Trophoblast cell (in vitro differentiated cells and primary cell): ENCODE measurements around the gene SPHKAP.

Experiments used
- DNase-seq, 2 donors: peaks; one replicate each; pipeline ENCODE4 v3.0.0-alpha.2; 2016
- H2AFZ ChIP-seq: 2 replicates; pipeline ENCODE4 v1.6.1; 2013; ENCODE audit warnings: low read length, moderate library complexity, mild to moderate bottlenecking; ENCODE audit not compliant: insufficient read depth, poor library complexity
- H2AK5ac ChIP-seq: 2 replicates; pipeline ENCODE4 v1.6.1; 2013; ENCODE audit warnings: mild to moderate bottlenecking, low read length
- H2BK120ac ChIP-seq: 2 replicates; pipeline ENCODE4 v1.6.1; 2013; ENCODE audit warnings: low read length, mild to moderate bottlenecking, moderate library complexity; ENCODE audit not compliant: insufficient read depth, poor library complexity
- H2BK12ac ChIP-seq: 2 replicates; pipeline ENCODE4 v1.6.1; 2013; ENCODE audit warnings: mild to moderate bottlenecking, low read length, moderate library complexity
- H2BK5ac ChIP-seq: 2 replicates; pipeline ENCODE4 v1.6.1; 2013; ENCODE audit warnings: low read length, low read depth, moderate library complexity, mild to moderate bottlenecking; ENCODE audit not compliant: poor library complexity
- H3K14ac ChIP-seq: 2 replicates; pipeline ENCODE4 v1.6.1; 2013; ENCODE audit warnings: mild to moderate bottlenecking, low read length
- H3K18ac ChIP-seq: 2 replicates; pipeline ENCODE4 v1.6.1; 2013; ENCODE audit warnings: mild to moderate bottlenecking, low read length
- H3K23ac ChIP-seq: 2 replicates; pipeline ENCODE4 v1.6.1; 2013; ENCODE audit warnings: low read length
- H3K27ac ChIP-seq: 2 replicates; pipeline ENCODE4 v1.5.1; 2013; ENCODE audit warnings: low read depth, mild to moderate bottlenecking, inconsistent platforms, low read length, moderate library complexity
- H3K27me3 ChIP-seq: 2 replicates; pipeline ENCODE4 v1.6.1; 2013; ENCODE audit warnings: inconsistent platforms, mild to moderate bottlenecking, low read length, moderate library complexity; ENCODE audit not compliant: insufficient read depth
- H3K36me3 ChIP-seq, 2 experiments: 1 replicate in 1 of 2; 2 replicates in 1 of 2; pipeline ENCODE4 v1.6.1; 2013; ENCODE audit warnings: low read length in 2 of 2, mild to moderate bottlenecking in 2 of 2, moderate library complexity in 1 of 2; ENCODE audit not compliant: insufficient read depth in 2 of 2, control insufficient read depth in 1 of 2
- H3K4ac ChIP-seq: 2 replicates; pipeline ENCODE4 v1.6.1; 2013; ENCODE audit warnings: low read depth, mild to moderate bottlenecking, low read length, moderate library complexity
- H3K4me1 ChIP-seq, 2 experiments: 1 replicate in 1 of 2; 2 replicates in 1 of 2; pipeline ENCODE4 v1.6.1; 2013; ENCODE audit warnings: low read length in 2 of 2, mild to moderate bottlenecking in 2 of 2, moderate library complexity in 1 of 2; ENCODE audit not compliant: insufficient read depth in 2 of 2, control insufficient read depth in 1 of 2
- H3K4me2 ChIP-seq: 2 replicates; pipeline ENCODE4 v1.6.1; 2013; ENCODE audit warnings: inconsistent platforms, mild to moderate bottlenecking, low read length, moderate library complexity
- H3K4me3 ChIP-seq: 2 replicates; pipeline ENCODE4 v1.5.1; 2013; ENCODE audit warnings: mild to moderate bottlenecking, low read depth, low read length, inconsistent platforms
- H3K79me1 ChIP-seq: one replicate; pipeline ENCODE4 v1.6.1; 2013; ENCODE audit warnings: low read length
- H3K79me2 ChIP-seq: 2 replicates; pipeline ENCODE4 v1.6.1; 2013; ENCODE audit warnings: low read length, mild to moderate bottlenecking; ENCODE audit not compliant: control insufficient read depth, insufficient read depth, poor library complexity
- H3K9ac ChIP-seq: 2 replicates; pipeline ENCODE4 v1.6.1; 2013; ENCODE audit warnings: mild to moderate bottlenecking, low read length
- H3K9me3 ChIP-seq: 2 replicates; pipeline ENCODE4 v1.6.1; 2013; ENCODE audit warnings: low read depth, mild to moderate bottlenecking, control low read depth, inconsistent platforms, low read length; ENCODE audit not compliant: insufficient read depth
- H4K12ac ChIP-seq: 2 replicates; pipeline ENCODE4 v1.6.1; 2013; ENCODE audit warnings: low read depth, mild to moderate bottlenecking, low read length, moderate library complexity
- H4K8ac ChIP-seq: 2 replicates; pipeline ENCODE4 v1.6.1; 2013; ENCODE audit warnings: low read depth, mild to moderate bottlenecking, low read length, moderate library complexity
- H4K91ac ChIP-seq: one replicate; pipeline ENCODE4 v1.6.1; 2013; ENCODE audit warnings: low read depth, mild to moderate bottlenecking, low read length, moderate library complexity
- WGBS: extraction: QIAGEN DNeasy Blood & Tissue Kit; methylation state at CpG from one replicate; pipeline ENCODE4 v1.1.7; 2013; ENCODE audit warnings: missing lambda C conversion rate; ENCODE audit not compliant: insufficient read length, insufficient coverage; ENCODE audit errors: extremely low coverage; 5-methylcytosine and 5-hydroxymethylcytosine counted together

The SPHKAP gene

DNA sequence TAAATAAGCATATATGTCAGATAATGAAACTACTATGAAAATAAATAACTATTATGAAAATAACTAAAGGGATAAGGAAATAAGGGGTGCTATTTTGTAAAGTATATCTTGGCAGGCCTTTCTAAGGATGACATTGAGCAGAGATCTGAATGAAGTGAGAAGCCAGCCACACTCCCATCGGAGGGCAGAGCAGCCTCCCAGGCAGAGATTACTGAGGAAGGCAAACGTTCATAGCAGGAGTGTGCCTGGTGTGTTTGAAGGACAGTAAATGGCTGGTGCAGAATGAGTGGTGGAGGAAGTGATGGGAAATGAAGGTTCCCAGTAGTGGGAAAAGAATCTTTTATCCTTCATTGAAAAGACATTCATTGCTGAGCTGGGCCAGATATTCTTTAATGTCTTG lies 62.5 kb downstream of the SPHKAP start:
- DNase-seq, result no peak
- H3K4ac ChIP-seq, result no peak overlapping the region
- no peak overlapping the region for H3K27ac ChIP-seq
- H3K79me1 ChIP-seq, result no peaks in the 10 kb centered on the region
- no peak overlapping the region for H2BK12ac ChIP-seq
- H3K14ac ChIP-seq, result no peak overlapping the region
- H3K27me3 ChIP-seq, result no peaks in the 10 kb centered on the region
- H4K91ac ChIP-seq, result no peak overlapping the region
- H3K18ac ChIP-seq, result no peak overlapping the region
- H3K4me3 ChIP-seq, result no peak overlapping the region
- no peaks in the 10 kb centered on the region for H3K4me1 ChIP-seq
- WGBS, result no CpG with 5 or more reads among the region's 2 CpGs
- H3K23ac ChIP-seq, result no peak overlapping the region
- H3K36me3 ChIP-seq, result no peaks in the 10 kb centered on the region
- no peaks in the 10 kb centered on the region for H3K79me2 ChIP-seq
- H3K9me3 ChIP-seq, result no peaks in the 10 kb centered on the region
- no peak overlapping the region for H2AFZ ChIP-seq
- H3K4me2 ChIP-seq, result no peak overlapping the region
- no peak overlapping the region for H2BK120ac ChIP-seq
- no peak overlapping the region for H4K12ac ChIP-seq
- H3K9ac ChIP-seq, result no peak overlapping the region
- no peak overlapping the region for H4K8ac ChIP-seq
- no peak overlapping the region for H2AK5ac ChIP-seq
- no peak overlapping the region for H2BK5ac ChIP-seq

- no peaks in the 10 kb centered on the region for H3K36me3 ChIP-seq
- no peak overlapping the region for H3K27ac ChIP-seq
- H3K9me3 ChIP-seq, result no peaks in the 10 kb centered on the region
- no peak overlapping the region for H2BK5ac ChIP-seq
- H3K79me1 ChIP-seq, result no peaks in the 10 kb centered on the region
- H3K4me2 ChIP-seq, result no peak overlapping the region
- no peak overlapping the region for H3K4ac ChIP-seq
- no peaks in the 10 kb centered on the region for H3K79me2 ChIP-seq
- H3K9ac ChIP-seq, result no peak overlapping the region
- H2AK5ac ChIP-seq, result no peak overlapping the region
- H3K18ac ChIP-seq, result no peak overlapping the region
- H3K23ac ChIP-seq, result no peak overlapping the region
- H3K4me1 ChIP-seq, result no peaks in the 10 kb centered on the region
- no peak overlapping the region for H4K12ac ChIP-seq
- H3K4me3 ChIP-seq, result no peak overlapping the region
- no peak overlapping the region for H2BK12ac ChIP-seq
- H3K14ac ChIP-seq, result no peak overlapping the region
- no peak overlapping the region for H4K91ac ChIP-seq
- no CpG with 5 or more reads among the region's 2 CpGs for WGBS
- H4K8ac ChIP-seq, result no peak overlapping the region
- no peaks in the 10 kb centered on the region for H3K27me3 ChIP-seq
- no peak for DNase-seq
- H2BK120ac ChIP-seq, result no peak overlapping the region
- no peak overlapping the region for H2AFZ ChIP-seq
Observed at GRCh38 chr2:228107846-228108245, 73.6 kb downstream of the SPHKAP start.

DNA sequence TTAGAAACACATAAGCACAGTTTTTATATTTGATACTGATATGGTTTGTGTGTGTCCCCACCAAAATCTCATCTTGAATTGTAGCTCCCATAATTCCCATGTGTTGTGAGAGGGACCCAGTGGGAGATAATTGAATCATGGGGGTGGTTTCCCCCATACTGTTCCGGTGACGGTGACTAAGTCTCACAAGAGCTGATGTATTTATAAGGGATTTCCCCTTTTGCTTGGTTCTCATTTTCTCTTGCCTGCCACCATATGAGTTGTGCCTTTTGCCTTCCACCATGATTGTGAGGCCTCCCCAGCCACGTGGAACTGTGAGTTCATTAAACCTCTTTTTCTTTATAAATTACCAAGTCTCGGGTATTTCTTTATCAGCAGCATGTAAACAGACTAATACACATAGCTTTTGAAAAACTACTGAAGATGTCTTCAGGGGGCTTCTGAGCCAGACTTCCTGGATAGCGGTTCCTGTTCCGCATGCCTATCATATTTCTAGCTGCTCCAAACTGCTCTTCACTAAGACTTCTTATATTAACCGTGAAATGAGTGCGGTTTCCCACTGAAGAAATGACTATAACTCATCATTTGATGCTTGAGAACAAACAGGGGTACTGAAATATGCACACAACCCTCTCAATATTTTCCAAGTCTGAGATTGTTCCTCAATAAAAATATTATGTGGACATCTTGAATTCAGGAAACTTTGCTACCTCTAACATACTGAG lies 75.8 kb downstream of the SPHKAP start:
- H3K4me1 ChIP-seq, result no peaks in the 10 kb centered on the region
- no peak overlapping the region for H3K27ac ChIP-seq
- no peak overlapping the region for H2BK5ac ChIP-seq
- no peak overlapping the region for H3K4me2 ChIP-seq
- no peak overlapping the region for H3K4me3 ChIP-seq
- H3K23ac ChIP-seq, result no peak overlapping the region
- H4K12ac ChIP-seq, result no peak overlapping the region
- WGBS, result no CpG with 5 or more reads among the region's 8 CpGs
- H2AFZ ChIP-seq, result no peak overlapping the region
- H3K14ac ChIP-seq, result no peak overlapping the region
- DNase-seq, result no peak
- H3K9ac ChIP-seq, result no peak overlapping the region
- no peak overlapping the region for H4K91ac ChIP-seq
- no peak overlapping the region for H3K4ac ChIP-seq
- H3K9me3 ChIP-seq, result no peaks in the 10 kb centered on the region
- no peaks in the 10 kb centered on the region for H3K27me3 ChIP-seq
- H2BK120ac ChIP-seq, result no peak overlapping the region
- no peaks in the 10 kb centered on the region for H3K79me1 ChIP-seq
- no peak overlapping the region for H4K8ac ChIP-seq
- no peak overlapping the region for H2BK12ac ChIP-seq
- H3K18ac ChIP-seq, result no peak overlapping the region
- H3K79me2 ChIP-seq, result no peaks in the 10 kb centered on the region
- no peak overlapping the region for H2AK5ac ChIP-seq
- H3K36me3 ChIP-seq, result no peaks in the 10 kb centered on the region

DNA sequence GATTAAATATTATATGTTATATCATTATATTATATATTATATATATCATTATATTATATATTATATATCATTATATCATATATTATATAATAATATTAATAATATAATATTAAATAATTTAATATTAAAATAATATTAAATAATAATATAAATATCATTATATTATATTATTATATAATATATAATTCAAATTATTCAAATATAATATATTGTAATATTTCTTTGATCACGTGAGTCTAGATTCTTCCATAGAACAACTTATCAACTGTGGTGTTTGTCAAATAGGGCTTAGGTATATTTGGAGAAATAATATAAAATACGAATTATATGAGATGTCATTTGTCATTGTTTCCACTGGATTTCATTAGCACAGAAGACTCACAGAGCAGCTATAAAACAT lies 77.3 kb downstream of the SPHKAP start:
- Histone ChIP-seq H3K9ac (no peak overlapping the region), H2BK12ac (no peak overlapping the region)

More for the DNA sequence above, 77.3 kb downstream of the SPHKAP start:
- Histone ChIP-seq H2AFZ (no peak overlapping the region), H3K4me2 (no peak overlapping the region), H4K8ac (no peak overlapping the region), H3K79me2 (no peaks in the 10 kb centered on the region), H2BK120ac (no peak overlapping the region), H3K4me1 (no peaks in the 10 kb centered on the region), H3K79me1 (no peaks in the 10 kb centered on the region), H3K4me3 (no peak overlapping the region), H4K91ac (no peak overlapping the region), H3K27me3 (no peaks in the 10 kb centered on the region), H3K23ac (no peak overlapping the region), H3K36me3 (no peaks in the 10 kb centered on the region), H4K12ac (no peak overlapping the region), H3K9me3 (no peaks in the 10 kb centered on the region), H2AK5ac (no peak overlapping the region), H3K14ac (no peak overlapping the region), H2BK5ac (no peak overlapping the region), H3K4ac (no peak overlapping the region), H3K18ac (no peak overlapping the region), H3K27ac (no peak overlapping the region)
- DNase-seq, result no peak
- no CpG with 5 or more reads among the region's 2 CpGs for WGBS
